SU-DHL-6 (cell line): Measurements from ENCODE around the gene MROH2B.

Experiments
- H2AFZ ChIP-seq: fragments of 200-600 bp; sonication (generic); 2 replicates; pipeline ENCODE4 v1.6.1; 2014; ENCODE audit warnings: low read depth, mild to moderate bottlenecking, moderate library complexity, mixed read lengths, antibody characterized with exemption, low read length; ENCODE audit not compliant: severe bottlenecking
- H3F3A ChIP-seq: fragments of 200-600 bp; shearing (Covaris generic); 2 replicates; pipeline ENCODE4 v1.6.0; 2016; ENCODE audit warnings: antibody characterized with exemption, mild to moderate bottlenecking; ENCODE audit not compliant: insufficient read depth
- H3K27ac ChIP-seq: fragments of 200-600 bp; sonication (generic); 2 replicates; pipeline ENCODE4 v1.5.1; 2016; ENCODE audit warnings: low read depth, mild to moderate bottlenecking, low read length, moderate library complexity, mixed read lengths
- H3K27me3 ChIP-seq: fragments of 200-600 bp; sonication (generic), shearing (Covaris generic); 2 replicates; pipeline ENCODE4 v1.6.0; 2014; ENCODE audit warnings: mild to moderate bottlenecking, low read length
- H3K36me3 ChIP-seq: fragments of 200-600 bp; sonication (generic); 2 replicates; pipeline ENCODE4 v1.6.1; 2014; ENCODE audit warnings: mild to moderate bottlenecking, low read length, mixed read lengths
- H3K4me2 ChIP-seq: fragments of 300-600, 200-600 bp; shearing (Covaris generic), sonication (generic); 2 replicates; pipeline ENCODE4 v1.6.0; 2014; ENCODE audit warnings: low read length, low read depth, mild to moderate bottlenecking; ENCODE audit not compliant: poor library complexity, severe bottlenecking
- H3K4me3 ChIP-seq: fragments of 200-600 bp; sonication (generic); 2 replicates; pipeline ENCODE4 v1.5.1; 2014; ENCODE audit warnings: antibody characterized with exemption, low read length, mild to moderate bottlenecking, mixed read lengths; ENCODE audit not compliant: insufficient read depth, poor library complexity, severe bottlenecking
- H3K79me2 ChIP-seq: fragments of 200-600 bp; sonication (generic); 2 replicates; pipeline ENCODE4 v1.6.1; 2014; ENCODE audit warnings: mild to moderate bottlenecking, low read length, moderate library complexity; ENCODE audit not compliant: insufficient read depth
- H3K9ac ChIP-seq: fragments of 200-600 bp; sonication (generic); 2 replicates; pipeline ENCODE4 v1.7.0; 2014; ENCODE audit warnings: mild to moderate bottlenecking, low read length
- H3K9me2 ChIP-seq: fragments of 200-600 bp; sonication (generic); replicated peaks from 2 replicates; pipeline ENCODE4 v1.6.1; 2014; ENCODE audit warnings: low read length; ENCODE audit not compliant: insufficient read depth
- H3K9me3 ChIP-seq: fragments of 200-600 bp; sonication (generic); 2 replicates; pipeline ENCODE4 v1.6.1; 2014; ENCODE audit warnings: low read length, mixed read lengths; ENCODE audit not compliant: insufficient read depth
- H4K20me1 ChIP-seq: fragments of 200-600 bp; sonication (generic); 2 replicates; pipeline ENCODE4 v1.6.1; 2014; ENCODE audit warnings: low read depth, mild to moderate bottlenecking, antibody characterized with exemption, low read length, moderate library complexity, mixed read lengths
- EZH2phosphoT487 ChIP-seq: fragments of 200-600 bp; sonication (generic), shearing (Covaris generic); conservative IDR thresholded peaks from 2 replicates; pipeline ENCODE4 v1.6.1; 2018; ENCODE audit warnings: mild to moderate bottlenecking, antibody characterized with exemption, low read length, moderate library complexity, mixed read lengths
- TF ChIP-seq, protein P1 (sequence below): fragments of 200-600 bp; sonication (generic); IDR thresholded peaks from one replicate; pipeline ENCODE4 v1.5.1; 2017; ENCODE audit warnings: antibody characterized with exemption, mild to moderate bottlenecking, low read length, moderate library complexity; ENCODE audit not compliant: insufficient read depth, poor library complexity, severe bottlenecking

Gene MROH2B

DNA sequence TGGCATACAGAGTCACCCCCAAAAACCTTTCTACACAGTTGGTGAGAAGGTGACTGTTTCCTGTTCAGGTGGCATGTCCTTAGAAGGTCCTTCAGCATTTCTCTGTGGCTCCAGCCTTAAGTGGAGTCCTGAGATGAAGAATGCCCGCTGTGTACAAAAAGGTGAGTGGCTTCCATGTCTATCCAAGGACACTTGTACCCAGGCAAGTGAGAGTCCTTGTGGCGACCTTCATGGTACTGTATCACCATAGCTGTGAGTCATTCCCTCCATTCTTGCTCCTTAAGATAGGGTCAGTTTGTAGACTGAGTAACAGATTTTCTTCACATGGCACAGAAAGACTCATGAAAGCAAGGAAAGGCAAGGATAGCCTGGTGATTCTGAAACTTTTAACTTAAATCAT is 98.7 kb downstream of the MROH2B start:
- Histone ChIP-seq H3K9ac (no peak overlapping the region), H3K4me2 (no peak overlapping the region)
- TF ChIP-seq, protein P1, sequence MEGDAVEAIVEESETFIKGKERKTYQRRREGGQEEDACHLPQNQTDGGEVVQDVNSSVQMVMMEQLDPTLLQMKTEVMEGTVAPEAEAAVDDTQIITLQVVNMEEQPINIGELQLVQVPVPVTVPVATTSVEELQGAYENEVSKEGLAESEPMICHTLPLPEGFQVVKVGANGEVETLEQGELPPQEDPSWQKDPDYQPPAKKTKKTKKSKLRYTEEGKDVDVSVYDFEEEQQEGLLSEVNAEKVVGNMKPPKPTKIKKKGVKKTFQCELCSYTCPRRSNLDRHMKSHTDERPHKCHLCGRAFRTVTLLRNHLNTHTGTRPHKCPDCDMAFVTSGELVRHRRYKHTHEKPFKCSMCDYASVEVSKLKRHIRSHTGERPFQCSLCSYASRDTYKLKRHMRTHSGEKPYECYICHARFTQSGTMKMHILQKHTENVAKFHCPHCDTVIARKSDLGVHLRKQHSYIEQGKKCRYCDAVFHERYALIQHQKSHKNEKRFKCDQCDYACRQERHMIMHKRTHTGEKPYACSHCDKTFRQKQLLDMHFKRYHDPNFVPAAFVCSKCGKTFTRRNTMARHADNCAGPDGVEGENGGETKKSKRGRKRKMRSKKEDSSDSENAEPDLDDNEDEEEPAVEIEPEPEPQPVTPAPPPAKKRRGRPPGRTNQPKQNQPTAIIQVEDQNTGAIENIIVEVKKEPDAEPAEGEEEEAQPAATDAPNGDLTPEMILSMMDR = no peak

DNA sequence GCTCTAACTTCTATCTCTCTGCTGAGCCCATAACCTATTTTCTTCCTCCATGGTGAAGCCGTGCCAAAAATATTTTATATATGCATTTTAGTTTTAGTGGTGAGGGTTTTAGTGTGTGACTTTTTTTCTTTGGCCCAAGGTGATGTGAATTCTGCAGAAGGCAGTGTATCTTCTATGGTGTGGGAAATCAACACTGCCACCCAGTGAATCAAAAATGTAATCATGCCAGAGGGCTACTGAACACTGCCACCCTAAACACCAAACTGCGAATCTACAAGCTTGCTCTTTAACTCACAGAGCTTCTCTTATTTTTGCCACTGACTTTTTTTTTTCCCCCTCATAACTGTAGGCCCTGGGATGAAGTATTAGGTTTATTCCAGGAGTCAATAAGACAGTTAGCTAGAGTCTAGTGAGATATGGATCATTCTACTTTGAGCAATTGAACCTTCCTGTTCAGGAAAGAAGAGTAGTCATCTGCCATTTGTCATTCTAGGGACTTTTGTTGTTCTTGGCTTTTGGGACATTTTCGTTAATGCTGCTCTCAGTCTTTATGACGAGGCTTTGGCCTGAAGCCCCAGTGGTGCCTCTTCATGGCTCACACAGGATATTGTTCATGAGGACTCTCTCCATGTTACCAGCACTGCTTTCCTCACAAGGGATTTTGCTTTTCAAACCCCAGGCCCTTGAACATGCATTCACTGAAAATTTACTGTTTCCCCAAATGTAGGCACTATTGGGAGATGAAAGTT is 108.8 kb downstream of the MROH2B start:
- no peaks in the 10 kb centered on the region for H3F3A ChIP-seq
- no peaks in the 10 kb centered on the region for H3K9me3 ChIP-seq
- no peaks in the 10 kb centered on the region for H3K27me3 ChIP-seq
- no peaks in the 10 kb centered on the region for H3K36me3 ChIP-seq
- TF ChIP-seq, protein P1 = no peak
- H3K27ac ChIP-seq = no peak overlapping the region
- H2AFZ ChIP-seq = no peak overlapping the region
- no peaks in the 10 kb centered on the region for H3K9me2 ChIP-seq
- H3K79me2 ChIP-seq = no peaks in the 10 kb centered on the region
- no peaks in the 10 kb centered on the region for H4K20me1 ChIP-seq
- no peak overlapping the region for H3K9ac ChIP-seq
- H3K4me2 ChIP-seq = no peak overlapping the region
- no peak overlapping the region for H3K4me3 ChIP-seq

More for the DNA sequence above, 98.7 kb downstream of the MROH2B start:
- H3K79me2 ChIP-seq = no peaks in the 10 kb centered on the region
- H4K20me1 ChIP-seq = no peaks in the 10 kb centered on the region
- H3K9me3 ChIP-seq = no peaks in the 10 kb centered on the region
- no peaks in the 10 kb centered on the region for H3F3A ChIP-seq
- no peak overlapping the region for H2AFZ ChIP-seq
- no peaks in the 10 kb centered on the region for H3K9me2 ChIP-seq
- no peaks in the 10 kb centered on the region for H3K27me3 ChIP-seq
- H3K36me3 ChIP-seq = no peaks in the 10 kb centered on the region
- H3K27ac ChIP-seq = no peak overlapping the region
- H3K4me3 ChIP-seq = no peak overlapping the region

DNA sequence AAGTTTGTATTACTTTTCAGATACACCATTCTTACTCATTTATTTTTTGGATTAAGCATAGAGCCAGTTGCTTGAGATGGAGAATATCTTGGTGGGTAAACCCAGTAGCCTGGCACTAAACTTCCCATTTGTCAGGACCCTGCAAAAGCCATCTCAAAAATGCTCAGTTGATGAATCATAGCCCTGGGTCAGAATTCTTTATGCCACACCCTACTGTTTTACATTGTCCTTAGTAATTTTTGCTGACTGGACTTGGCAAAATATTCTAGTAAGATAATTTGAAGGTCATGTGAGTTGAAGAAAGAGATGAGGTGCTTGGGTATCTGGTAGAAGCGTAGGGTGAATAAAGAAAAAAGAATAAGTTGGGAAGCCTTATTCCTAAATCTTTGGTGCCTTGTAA is 111.1 kb downstream of the MROH2B start:
- TF ChIP-seq EZH2phosphoT487 = no peak
- TF ChIP-seq, protein P1 = no peak
- Histone ChIP-seq H4K20me1 (no peaks in the 10 kb centered on the region), H3K27ac (no peak overlapping the region), H3K36me3 (no peaks in the 10 kb centered on the region), H2AFZ (no peak overlapping the region), H3K27me3 (no peaks in the 10 kb centered on the region), H3K79me2 (no peaks in the 10 kb centered on the region), H3F3A (no peaks in the 10 kb centered on the region), H3K9me3 (no peaks in the 10 kb centered on the region), H3K9me2 (no peaks in the 10 kb centered on the region), H3K4me3 (no peak overlapping the region), H3K9ac (no peak overlapping the region), H3K4me2 (no peak overlapping the region)
